ENCODE results near the gene HERPUD1. TPM values are rescaled to one million over a fixed set of nuclear protein-coding genes. Genes with fewer than 3 reads are reported as not detected.
A peak's percentile ranks its signal among the peaks of the same experiment; 100 is the strongest.

The HERPUD1 gene
- total and polyA plus RNA-seq, 2 of the 13 experiments (the other 11 are each of a cell fraction or from before 2014, with no cell fraction given) = 96.2 to 323 TPM

- in situ Hi-C loops (cut with HindIII; ENCODE audit: extremely low pct_ligation_motif_present, low pct_unique_long_range_greater_than_20kb) = no loop called here
- CTCF ChIA-PET (ENCODE audit: low intra/inter-chr PET ratio, low total read pairs) = no interaction called here
- peak; percentile 70 for ATAC-seq
- peak; percentile 88 for DNase-seq (ENCODE audit: low spot score)
- 44% methylated on average over 11 of the region's 11 CpGs for WGBS (ENCODE audit: low lambda C conversion rate)
- H3K79me2 ChIP-seq (ENCODE audit: insufficient read depth, low read length) = no peaks in the 10 kb centered on the region
- H3K4me3 ChIP-seq (replicated peaks in 1 of 3; ENCODE audit: insufficient read depth in 1 of 3, low read depth in 2 of 3, low read length in 3 of 3) = no peak overlapping the region
- peak overlapping the region; percentile 54 for H3K4me2 ChIP-seq (ENCODE audit: low read depth, low read length)
- no TSS peak for BruUV-seq (replicated peaks)
- H3K9me3 ChIP-seq (ENCODE audit: low read length) = no peaks in the 10 kb centered on the region
- intact Hi-C loops (cut with micrococcal nuclease; ENCODE audit: unreplicated experiment) = no loop called here
- H3K27ac ChIP-seq (ENCODE audit: extremely low read length, insufficient read depth, low read length) = peak overlapping the region; percentile 59
- H3K9ac ChIP-seq (ENCODE audit: insufficient read depth, low read depth, low read length) = no peak overlapping the region
- no peak overlapping the region for H2AFZ ChIP-seq (ENCODE audit: low read length)
- H3K4me1 ChIP-seq (ENCODE audit: insufficient read depth, low read length) = peaks cover 91% of the 10 kb centered on the region
- POLR2A ChIA-PET = interaction anchor here (0.9 to 8.7 kb wide), 8 partner anchors 9 to 104 kb away, joined by 3 to 232 read pairs (median 6); partner anchors contain the start of gene HERPUD1
- peak; percentile 80 for FAIRE-seq
- H3K36me3 ChIP-seq (replicated peaks in 1 of 2; ENCODE audit: control insufficient read depth in 1 of 2, insufficient read depth in 2 of 2, low read length in 2 of 2) = no peaks in the 10 kb centered on the region
- no peaks in the 10 kb centered on the region for H3K27me3 ChIP-seq (ENCODE audit: control insufficient read depth in 1 of 2, insufficient read depth in 2 of 2, low read length in 2 of 2)
- H4K20me1 ChIP-seq (ENCODE audit: insufficient read depth, low read length) = no peaks in the 10 kb centered on the region
- peak; percentile 41; the same call in 1 of the 2 replicates for TF ChIP-seq ZNF749 (CRISPR knock-in tag; IDR thresholded peaks at IDR 0.05; ENCODE audit: borderline replicate concordance)
- TF ChIP-seq ASH2L (IDR thresholded peaks at IDR 0.05; ENCODE audit: insufficient read length, low read depth, low read length) = peak; percentile 46
- TF ChIP-seq SOX13 (IDR thresholded peaks at IDR 0.05) = peak; percentile 84
- peak in 1 of 2 experiments; percentile 93; a peak in 2 of 4 replicates for TF ChIP-seq SOX13 (CRISPR knock-in tag; conservative IDR thresholded peaks at IDR 0.05 in 1 of 2, IDR thresholded peaks at IDR 0.05 in 1 of 2)
- TF ChIP-seq SMYD3 (CRISPR knock-in tag; IDR thresholded peaks at IDR 0.05) = peak; percentile 76
- TF ChIP-seq CEBPB (IDR thresholded peaks at IDR 0.05; ENCODE audit: borderline replicate concordance, low read depth, low read length) = peak; percentile 84
- no peak for TF ChIP-seq MLLT10 (CRISPR knock-in tag; IDR thresholded peaks at IDR 0.05)
- TF ChIP-seq ZNF761 (CRISPR knock-in tag; conservative IDR thresholded peaks at IDR 0.05) = 0 out of 2 replicates have a peak, but pooled peaks have one; percentile 40
- no peak for TF ChIP-seq ZFP36L2 (CRISPR knock-in tag; IDR thresholded peaks at IDR 0.05)
- TF ChIP-seq, protein P1, sequence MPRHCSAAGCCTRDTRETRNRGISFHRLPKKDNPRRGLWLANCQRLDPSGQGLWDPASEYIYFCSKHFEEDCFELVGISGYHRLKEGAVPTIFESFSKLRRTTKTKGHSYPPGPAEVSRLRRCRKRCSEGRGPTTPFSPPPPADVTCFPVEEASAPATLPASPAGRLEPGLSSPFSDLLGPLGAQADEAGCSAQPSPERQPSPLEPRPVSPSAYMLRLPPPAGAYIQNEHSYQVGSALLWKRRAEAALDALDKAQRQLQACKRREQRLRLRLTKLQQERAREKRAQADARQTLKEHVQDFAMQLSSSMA (CRISPR knock-in tag; IDR thresholded peaks at IDR 0.05) = no peak
- TF ChIP-seq ZNF766 (CRISPR knock-in tag; IDR thresholded peaks at IDR 0.05; ENCODE audit: borderline replicate concordance) = 0 out of 2 replicates have a peak, but pooled peaks have one; percentile 58
- TF ChIP-seq CBFB (CRISPR knock-in tag; IDR thresholded peaks at IDR 0.05) = 0 out of 2 replicates have a peak, but pooled peaks have one; percentile 69
- no peak for TF ChIP-seq NONO (IDR thresholded peaks at IDR 0.05)
- peak; percentile 92 for TF ChIP-seq NONO (CRISPR knock-in tag; conservative IDR thresholded peaks at IDR 0.05)
- peak; percentile 81 for TF ChIP-seq SP5 (CRISPR knock-in tag; IDR thresholded peaks at IDR 0.05; ENCODE audit: borderline replicate concordance, low read depth)
- peak; percentile 63 for TF ChIP-seq JARID2 (CRISPR knock-in tag; IDR thresholded peaks at IDR 0.05; ENCODE audit: insufficient replicate concordance)
- TF ChIP-seq AHDC1 (CRISPR knock-in tag; IDR thresholded peaks at IDR 0.05; ENCODE audit: borderline replicate concordance) = peak; percentile 92
- TF ChIP-seq SMAD3 (CRISPR knock-in tag; IDR thresholded peaks at IDR 0.05) = 0 out of 2 replicates have a peak, but pooled peaks have one; percentile 62
- TF ChIP-seq BORCS8-MEF2B (CRISPR knock-in tag; IDR thresholded peaks at IDR 0.05) = peak; percentile 64
These were observed 12.7 kb upstream of the HERPUD1 start for GRCh38 chr16:56919099-56919800.
